T follicular helper cell (primary cell): ENCODE data around the gene CTXN1.
"Not testable (repeated sequence)": the region's sequence is repeated elsewhere in the genome, so short reads cannot be mapped to it uniquely, and the experiment has no call there.

Experiments
- DNase-seq: peaks from one replicate; pipeline ENCODE4 v3.0.0-alpha.2; 2020; ENCODE audit warnings: low read depth

CTXN1 gene

GRCh38 chr19:7900401-7900870 lies 25.5 kb downstream of the CTXN1 start:
- no peak for DNase-seq

GRCh38 chr19:7899751-7900378 lies 26.1 kb downstream of the CTXN1 start:
- no peak for DNase-seq

- no peak for DNase-seq
Measured at GRCh38 chr19:7898967-7899366, 27.0 kb downstream of the CTXN1 start.

- no peak for DNase-seq
Measured at GRCh38 chr19:7897292-7897691, 28.6 kb downstream of the CTXN1 start.

- DNase-seq, result no peak
Measured at GRCh38 chr19:7895565-7895964, 30.4 kb downstream of the CTXN1 start.

- DNase-seq, result no peak
Measured at GRCh38 chr19:7894612-7895309, 31.2 kb downstream of the CTXN1 start.

GRCh38 chr19:7893362-7894101 lies 32.4 kb downstream of the CTXN1 start:
- DNase-seq, result not testable (repeated sequence)

GRCh38 chr19:7888826-7889217 lies 37.1 kb downstream of the CTXN1 start:
- DNase-seq, result no peak

GRCh38 chr19:7888145-7888825 lies 37.6 kb downstream of the CTXN1 start, which contains the start of gene LRRC8E:
TSS of gene LRRC8E (plus strand) at chr19:7888510. CDS start at chr19:7895604, 7,094 bp downstream.
- no peak for DNase-seq

GRCh38 chr19:7887408-7888144 lies 38.4 kb downstream of the CTXN1 start:
- DNase-seq, result no peak

GRCh38 chr19:7885818-7886217 lies 40.1 kb downstream of the CTXN1 start:
- no peak for DNase-seq

GRCh38 chr19:7883796-7884570 lies 42.0 kb downstream of the CTXN1 start:
- DNase-seq, result no peak

GRCh38 chr19:7883105-7883504 lies 42.8 kb downstream of the CTXN1 start:
- DNase-seq, result no peak

GRCh38 chr19:7881910-7882309 lies 44.0 kb downstream of the CTXN1 start:
- no peak for DNase-seq

GRCh38 chr19:7879836-7880235 lies 46.1 kb downstream of the CTXN1 start:
- DNase-seq, result no peak

- DNase-seq, result no peak
Measured at GRCh38 chr19:7879111-7879807, 46.7 kb downstream of the CTXN1 start.

- no peak for DNase-seq
Measured at GRCh38 chr19:7877249-7877836, 48.6 kb downstream of the CTXN1 start.

- no peak for DNase-seq
Measured at GRCh38 chr19:7874897-7875273, 51.0 kb downstream of the CTXN1 start.
